Keratinocyte (primary cell): ENCODE data around the gene SYT12. TPM values are rescaled to one million over a fixed set of nuclear protein-coding genes. Genes with fewer than 3 reads are reported as not detected.

Experiments used
- DNase-seq: peaks from one replicate; pipeline ENCODE4 v3.0.0-alpha.2; 2011; ENCODE audit warnings: low read depth, missing footprints, low spot score
- FAIRE-seq: peaks from 2 replicates; lab custom pipeline; 2011; peaks lifted over from hg19 to GRCh38; lab: Jason Lieb, UNC
- H2AFZ ChIP-seq: 2 replicates; pipeline ENCODE4 v1.6.0; 2012; ENCODE audit warnings: low read length, control low read depth, inconsistent platforms; ENCODE audit not compliant: control insufficient read depth
- H3K27ac ChIP-seq: 2 replicates; pipeline ENCODE4 v1.5.1; 2011; ENCODE audit warnings: low read length; ENCODE audit not compliant: control insufficient read depth, insufficient read depth
- H3K27me3 ChIP-seq: 3 replicates; pipeline ENCODE4 v1.6.0; 2011; ENCODE audit warnings: low read length; ENCODE audit not compliant: control insufficient read depth, insufficient read depth; ENCODE audit errors: extremely low read depth
- H3K36me3 ChIP-seq, 2 experiments: 2 replicates in 1 of 2; 3 replicates in 1 of 2; pipeline ENCODE4 v1.5.1; 2011; ENCODE audit warnings: low read length in 2 of 2, mild to moderate bottlenecking in 1 of 2; ENCODE audit not compliant: control insufficient read depth in 2 of 2, insufficient read depth in 2 of 2; ENCODE audit errors: extremely low read depth in 1 of 2
- H3K4me1 ChIP-seq: 3 replicates; pipeline ENCODE4 v1.5.1; 2011; ENCODE audit warnings: low read length; ENCODE audit not compliant: control insufficient read depth, insufficient read depth; ENCODE audit errors: extremely low read depth
- H3K4me2 ChIP-seq: 3 replicates; pipeline ENCODE4 v1.6.0; 2011; ENCODE audit warnings: low read depth, low read length; ENCODE audit not compliant: control insufficient read depth, insufficient read depth; ENCODE audit errors: extremely low read depth
- H3K4me3 ChIP-seq, 3 experiments: fragments of 200-600 bp in 1 of 3; sonication (generic) in 1 of 3; 2 replicates in 2 of 3; 3 replicates in 1 of 3; pipeline ENCODE4 v1.5.1; 2011 to 2016; ENCODE audit warnings: low read length in 3 of 3, mild to moderate bottlenecking in 3 of 3, control low read depth in 2 of 3, inconsistent platforms in 1 of 3, low read depth in 1 of 3, mixed read lengths in 1 of 3, mixed run types in 1 of 3, moderate library complexity in 1 of 3; ENCODE audit not compliant: control insufficient read depth in 2 of 3, insufficient read depth in 2 of 3; ENCODE audit errors: extremely low read depth in 1 of 3
- H3K79me2 ChIP-seq: 2 replicates; pipeline ENCODE4 v1.6.0; 2012; ENCODE audit warnings: low read length; ENCODE audit not compliant: control insufficient read depth, insufficient read depth
- H3K9ac ChIP-seq: 3 replicates; pipeline ENCODE4 v1.6.0; 2011; ENCODE audit warnings: low read length; ENCODE audit not compliant: control insufficient read depth, insufficient read depth; ENCODE audit errors: extremely low read depth
- H3K9me1 ChIP-seq: 3 replicates; pipeline ENCODE4 v1.6.0; 2011; ENCODE audit warnings: low read length; ENCODE audit not compliant: control insufficient read depth, insufficient read depth; ENCODE audit errors: extremely low read depth
- H3K9me3 ChIP-seq: 2 replicates; pipeline ENCODE4 v1.5.1; 2012; ENCODE audit warnings: low read depth, low read length; ENCODE audit not compliant: control insufficient read depth
- H4K20me1 ChIP-seq: 3 replicates; pipeline ENCODE4 v1.6.0; 2011; ENCODE audit warnings: low read length; ENCODE audit not compliant: control insufficient read depth, insufficient read depth; ENCODE audit errors: extremely low read depth
- EZH2 ChIP-seq: IDR thresholded peaks from one replicate; pipeline ENCODE4 v1.6.1; 2012; ENCODE audit warnings: inconsistent platforms, mild to moderate bottlenecking, low read length, moderate library complexity
- dilution Hi-C: fragments of 300-500 bp; cut with MboI; formaldehyde crosslinking; loops from one replicate; pipeline ENCODE4 v1.7.0; 2020; ENCODE audit warnings: low sequenced_read_pairs; ENCODE audit not compliant: extremely low pct_ligation_motif_present
- polyA plus RNA-seq, 5 experiments: library from polyadenylated mRNA; depleted of rRNA in 3 of 5; stranded (reverse) in 3 of 5; stranded (forward) in 1 of 5; unstranded in 1 of 5; fragments of >200 nt; gene quantifications; 1 replicate in 1 of 5; 2 replicates in 3 of 5; 3 replicates in 1 of 5; pipeline versions ENCODE4 v1.2.1 to v1.2.3, GENCODE V29; 2011 to 2012; ENCODE audit warnings: missing spikeins in 2 of 5, low read depth in 1 of 5, low replicate concordance in 1 of 5
- TF ChIP-seq, protein P1 (sequence below), 3 experiments: IDR thresholded peaks in 1 of 3; conservative IDR thresholded peaks in 1 of 3; optimal IDR thresholded peaks in 1 of 3; 2 replicates in 2 of 3; 3 replicates in 1 of 3; pipeline versions ENCODE3 to v1.5.1; 2011; ENCODE audit warnings: low read length in 3 of 3, mild to moderate bottlenecking in 3 of 3, moderate library complexity in 2 of 3, control low read depth in 1 of 3, inconsistent platforms in 1 of 3; ENCODE audit not compliant: insufficient read depth in 2 of 3; ENCODE audit errors: extremely low read depth in 1 of 3

SYT12 gene
- polyA plus RNA-seq, 1 donor (not counting 4 experiments of a cell fraction or from before 2014, with no cell fraction given): 0.05 TPM

GRCh38 chr11:67014343-67014742 lies 8.6 kb upstream of the SYT12 start:
- H2AFZ ChIP-seq: no peak overlapping the region
- H3K27ac ChIP-seq: no peak overlapping the region
- H4K20me1 ChIP-seq: no peaks in the 10 kb centered on the region
- H3K9ac ChIP-seq: no peak overlapping the region
- no peak for FAIRE-seq
- H3K79me2 ChIP-seq: no peaks in the 10 kb centered on the region
- no peaks in the 10 kb centered on the region for H3K9me1 ChIP-seq
- H3K27me3 ChIP-seq: no peaks in the 10 kb centered on the region
- no peak for DNase-seq
- no peaks in the 10 kb centered on the region for H3K36me3 ChIP-seq
- no peaks in the 10 kb centered on the region for H3K9me3 ChIP-seq
- TF ChIP-seq, protein P1, sequence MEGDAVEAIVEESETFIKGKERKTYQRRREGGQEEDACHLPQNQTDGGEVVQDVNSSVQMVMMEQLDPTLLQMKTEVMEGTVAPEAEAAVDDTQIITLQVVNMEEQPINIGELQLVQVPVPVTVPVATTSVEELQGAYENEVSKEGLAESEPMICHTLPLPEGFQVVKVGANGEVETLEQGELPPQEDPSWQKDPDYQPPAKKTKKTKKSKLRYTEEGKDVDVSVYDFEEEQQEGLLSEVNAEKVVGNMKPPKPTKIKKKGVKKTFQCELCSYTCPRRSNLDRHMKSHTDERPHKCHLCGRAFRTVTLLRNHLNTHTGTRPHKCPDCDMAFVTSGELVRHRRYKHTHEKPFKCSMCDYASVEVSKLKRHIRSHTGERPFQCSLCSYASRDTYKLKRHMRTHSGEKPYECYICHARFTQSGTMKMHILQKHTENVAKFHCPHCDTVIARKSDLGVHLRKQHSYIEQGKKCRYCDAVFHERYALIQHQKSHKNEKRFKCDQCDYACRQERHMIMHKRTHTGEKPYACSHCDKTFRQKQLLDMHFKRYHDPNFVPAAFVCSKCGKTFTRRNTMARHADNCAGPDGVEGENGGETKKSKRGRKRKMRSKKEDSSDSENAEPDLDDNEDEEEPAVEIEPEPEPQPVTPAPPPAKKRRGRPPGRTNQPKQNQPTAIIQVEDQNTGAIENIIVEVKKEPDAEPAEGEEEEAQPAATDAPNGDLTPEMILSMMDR (optimal IDR thresholded peaks at IDR 0.05 in 1 of 3, IDR thresholded peaks at IDR 0.05 in 1 of 3, conservative IDR thresholded peaks at IDR 0.05 in 1 of 3; ENCODE audit: extremely low read depth in 1 of 3, insufficient read depth in 2 of 3, low read length in 3 of 3): no peak
- no peak for TF ChIP-seq EZH2
- no peaks in the 10 kb centered on the region for H3K4me1 ChIP-seq
- H3K4me3 ChIP-seq: no peak overlapping the region
- H3K4me2 ChIP-seq: no peak overlapping the region
- dilution Hi-C loops: no loop called here

- no peak for TF ChIP-seq EZH2
- TF ChIP-seq, protein P1 (optimal IDR thresholded peaks at IDR 0.05 in 1 of 3, IDR thresholded peaks at IDR 0.05 in 1 of 3, conservative IDR thresholded peaks at IDR 0.05 in 1 of 3; ENCODE audit: extremely low read depth in 1 of 3, insufficient read depth in 2 of 3, low read length in 3 of 3): no peak
- Histone ChIP-seq H3K27me3 (no peaks in the 10 kb centered on the region), H4K20me1 (no peaks in the 10 kb centered on the region), H3K4me3 (no peak overlapping the region), H2AFZ (no peak overlapping the region), H3K4me2 (no peak overlapping the region), H3K27ac (no peak overlapping the region), H3K79me2 (no peaks in the 10 kb centered on the region), H3K4me1 (no peaks in the 10 kb centered on the region), H3K9me3 (no peaks in the 10 kb centered on the region), H3K9ac (no peak overlapping the region), H3K36me3 (no peaks in the 10 kb centered on the region), H3K9me1 (no peaks in the 10 kb centered on the region)
- FAIRE-seq (no peak), DNase-seq (no peak)
- dilution Hi-C loops: no loop called here
These were observed 7.9 kb upstream of the SYT12 start for GRCh38 chr11:67015048-67015447.
